Glomerular visceral epithelial cell (primary cell): Measurements from ENCODE around the gene PSMC4.

ENCODE experiments used
- DNase-seq: peaks from one replicate; pipeline ENCODE4 v3.0.0-alpha.2; 2016; ENCODE audit errors: extremely low spot score

Gene PSMC4

GRCh38 chr19:39970675-39971379 is at the start of gene PSMC4:
PSMC4 (plus strand) TSS chr19:39971165; CDS start chr19:39971203, 38 bp downstream.
- peak; percentile 99 for DNase-seq

- DNase-seq, result no peak
Measured at GRCh38 chr19:39923862-39924261, 47.1 kb upstream of the PSMC4 start.

GRCh38 chr19:39924389-39924788 is 46.6 kb upstream of the PSMC4 start:
- DNase-seq, result no peak

- no peak for DNase-seq
Measured at GRCh38 chr19:39924952-39925351, 46.0 kb upstream of the PSMC4 start.

GRCh38 chr19:39926170-39926760 is 44.7 kb upstream of the PSMC4 start:
- no peak for DNase-seq

GRCh38 chr19:39927076-39927475 is 43.9 kb upstream of the PSMC4 start:
- DNase-seq, result no peak

GRCh38 chr19:39927524-39928356 is 43.2 kb upstream of the PSMC4 start:
- DNase-seq, result no peak

- no peak for DNase-seq
Measured at GRCh38 chr19:39928357-39928725, 42.6 kb upstream of the PSMC4 start.

- DNase-seq, result no peak
Measured at GRCh38 chr19:39929750-39930149, 41.2 kb upstream of the PSMC4 start.

- DNase-seq, result no peak
Measured at GRCh38 chr19:39934584-39935363, 36.2 kb upstream of the PSMC4 start, which contains the start of gene FCGBP. FCGBP (minus strand) TSS chr19:39934634.

GRCh38 chr19:39935364-39935661 is 35.7 kb upstream of the PSMC4 start:
- DNase-seq, result no peak

GRCh38 chr19:39936020-39936419 is 34.9 kb upstream of the PSMC4 start:
- DNase-seq, result no peak

- no peak for DNase-seq
Measured at GRCh38 chr19:39936622-39937021, 34.3 kb upstream of the PSMC4 start.

- DNase-seq, result no peak
Measured at GRCh38 chr19:39937094-39937720, 33.8 kb upstream of the PSMC4 start.

- no peak for DNase-seq
Measured at GRCh38 chr19:39937787-39938186, 33.2 kb upstream of the PSMC4 start.

GRCh38 chr19:39939556-39939955 is 31.4 kb upstream of the PSMC4 start:
- DNase-seq, result no peak

GRCh38 chr19:39940221-39940833 is 30.6 kb upstream of the PSMC4 start:
- DNase-seq, result no peak

- no peak for DNase-seq
Measured at GRCh38 chr19:39941151-39941550, 29.8 kb upstream of the PSMC4 start.

GRCh38 chr19:39941615-39942365 is 29.2 kb upstream of the PSMC4 start:
- DNase-seq, result peak; percentile 81

- DNase-seq, result no peak
Measured at GRCh38 chr19:39942366-39942730, 28.6 kb upstream of the PSMC4 start.

- DNase-seq, result no peak
Measured at GRCh38 chr19:39943586-39943985, 27.4 kb upstream of the PSMC4 start.
